SK-N-SH (cell line): Measurements from ENCODE around the gene DEFB124. TPM values are rescaled to one million over a fixed set of nuclear protein-coding genes. Genes with fewer than 3 reads are reported as not detected.
"Not testable (repeated sequence)": the region's sequence is repeated elsewhere in the genome, so short reads cannot be mapped to it uniquely, and the experiment has no call there.

ENCODE experiments used
- CTCF ChIA-PET: fragments of 300-600, 350-600 bp; formaldehyde crosslinking; extraction: SDS; loops from one replicate; lab custom pipeline; 2021; lab: Yijun Ruan, JAX
- POLR2A ChIA-PET: fragments of 350-600 bp; sonication (Branson Sonifier 250); formaldehyde crosslinking; extraction: SDS; loops from one replicate; lab custom pipeline; 2020; ENCODE audit warnings: antibody characterized with exemption, inconsistent platforms; lab: Yijun Ruan, JAX
- DNase-seq: peaks from one replicate; pipeline ENCODE4 v3.0.0; 2012
- H2AFZ ChIP-seq: fragments of 200-600 bp; sonication (generic); 2 replicates; pipeline ENCODE4 v1.8.1; 2016; ENCODE audit warnings: antibody characterized with exemption, mild to moderate bottlenecking, low read depth
- H3F3A ChIP-seq: fragments of 200-600 bp; sonication (generic); replicated peaks from 2 replicates; pipeline ENCODE3; 2016; ENCODE audit warnings: antibody characterized with exemption, mild to moderate bottlenecking; ENCODE audit not compliant: insufficient read depth
- H3K27ac ChIP-seq, 2 experiments: fragments of 200-500 bp in 1 of 2; fragments of 200-600 bp in 1 of 2; sonication (Bioruptor generic) in 1 of 2; sonication (generic), shearing (Covaris generic) in 1 of 2; 2 replicates each; pipeline versions ENCODE4 v1.5.1 to v1.6.1; 2014 to 2016; ENCODE audit warnings: low read depth in 2 of 2, inconsistent platforms in 1 of 2, low read length in 1 of 2, mild to moderate bottlenecking in 1 of 2, mixed read lengths in 1 of 2
- H3K27me3 ChIP-seq: fragments of 200-600 bp; sonication (generic), shearing (Covaris generic); 2 replicates; pipeline ENCODE4 v1.6.1; 2016; ENCODE audit warnings: mixed run types; ENCODE audit not compliant: insufficient read depth
- H3K36me3 ChIP-seq, 2 experiments: fragments of 200-500 bp in 1 of 2; fragments of 200-600 bp in 1 of 2; sonication (Bioruptor generic) in 1 of 2; sonication (generic) in 1 of 2; replicated peaks in 1 of 2; 2 replicates each; pipeline versions ENCODE3 to v1.5.1; 2014 to 2016; ENCODE audit warnings: low read length in 1 of 2, mild to moderate bottlenecking in 1 of 2; ENCODE audit not compliant: insufficient read depth in 2 of 2, control insufficient read depth in 1 of 2
- H3K4me1 ChIP-seq, 2 experiments: fragments of 200-500 bp in 1 of 2; fragments of 200-600 bp in 1 of 2; sonication (Bioruptor generic) in 1 of 2; sonication (generic), shearing (Covaris generic) in 1 of 2; 2 replicates each; pipeline versions ENCODE4 v1.5.1 to v1.6.1; 2014 to 2016; ENCODE audit warnings: low read depth in 1 of 2, low read length in 1 of 2, mixed run types in 1 of 2; ENCODE audit not compliant: insufficient read depth in 2 of 2, control insufficient read depth in 1 of 2
- H3K4me2 ChIP-seq: fragments of 200-600 bp; sonication (generic), shearing (Covaris generic); 2 replicates; pipeline ENCODE4 v1.6.1; 2017; ENCODE audit warnings: mixed run types
- H3K4me3 ChIP-seq, 2 experiments: fragments of 200-500 bp in 1 of 2; fragments of 200-600 bp in 1 of 2; sonication (Bioruptor generic) in 1 of 2; sonication (generic), shearing (Covaris generic) in 1 of 2; 2 replicates each; pipeline versions ENCODE4 v1.5.1 to v1.8.1; 2014 to 2016; ENCODE audit warnings: low read depth in 2 of 2, inconsistent platforms in 1 of 2, low read length in 1 of 2, mild to moderate bottlenecking in 1 of 2, mixed read lengths in 1 of 2, moderate library complexity in 1 of 2
- H3K79me2 ChIP-seq: fragments of 200-600 bp; sonication (generic); 2 replicates; pipeline ENCODE4 v1.8.1; 2017; ENCODE audit warnings: mild to moderate bottlenecking; ENCODE audit not compliant: insufficient read depth
- H3K9ac ChIP-seq: fragments of 200-600 bp; sonication (generic); 2 replicates; pipeline ENCODE4 v1.6.1; 2017; ENCODE audit warnings: mixed run types
- H3K9me2 ChIP-seq: fragments of 200-600 bp; sonication (generic); 2 replicates; pipeline ENCODE4 v1.6.1; 2017; ENCODE audit warnings: mixed run types
- H3K9me3 ChIP-seq: fragments of 200-600 bp; sonication (generic); 2 replicates; pipeline ENCODE4 v1.6.1; 2017; ENCODE audit warnings: mixed run types, mild to moderate bottlenecking, moderate library complexity
- H4K20me1 ChIP-seq: fragments of 200-600 bp; sonication (generic); 2 replicates; pipeline ENCODE4 v1.6.1; 2017; ENCODE audit warnings: mild to moderate bottlenecking, mixed run types; ENCODE audit not compliant: insufficient read depth
- IRF3 ChIP-seq: fragments of 150-350 bp; IDR thresholded peaks from 2 replicates; pipeline ENCODE4 v1.6.1; 2016; ENCODE audit warnings: mild to moderate bottlenecking, low read depth, low read length
- PBX3 ChIP-seq: IDR thresholded peaks from 2 replicates; pipeline ENCODE4; 2012
- RAD21 ChIP-seq: IDR thresholded peaks from 2 replicates; pipeline ENCODE4 v1.6.1; 2012; ENCODE audit warnings: mild to moderate bottlenecking, low read length
- RFX5 ChIP-seq: IDR thresholded peaks from 2 replicates; pipeline ENCODE4 v1.6.1; 2012; ENCODE audit warnings: mild to moderate bottlenecking, improper control_type of control experiment, low read length
- RXRA ChIP-seq: IDR thresholded peaks from 2 replicates; pipeline ENCODE4 v1.4.0; 2012; ENCODE audit warnings: low read depth, mild to moderate bottlenecking, borderline replicate concordance
- YY1 ChIP-seq: IDR thresholded peaks from 2 replicates; pipeline ENCODE4 v1.4.0; 2012; ENCODE audit warnings: low read depth, mild to moderate bottlenecking
- WGBS: methylation state at CpG from one replicate; pipeline ENCODE4 v1.1.6; 2017; ENCODE audit warnings: low lambda C conversion rate; 5-methylcytosine and 5-hydroxymethylcytosine counted together
- polyA plus RNA-seq, 3 experiments: library from polyadenylated mRNA; depleted of rRNA; stranded (reverse); fragments of >200 nt; gene quantifications; 2 replicates each; pipeline ENCODE4 v1.2.3, GENCODE V29; 2012
- TF ChIP-seq, protein P1 (sequence below): fragments of 150-350 bp; IDR thresholded peaks from 2 replicates; pipeline ENCODE4 v1.6.1; 2017; ENCODE audit warnings: antibody characterized with exemption, low read length, low read depth, borderline replicate concordance

Gene DEFB124
- polyA plus RNA-seq, 1 of the 3 experiments (the other 2 are of a cell fraction): 0.26 TPM

DNA sequence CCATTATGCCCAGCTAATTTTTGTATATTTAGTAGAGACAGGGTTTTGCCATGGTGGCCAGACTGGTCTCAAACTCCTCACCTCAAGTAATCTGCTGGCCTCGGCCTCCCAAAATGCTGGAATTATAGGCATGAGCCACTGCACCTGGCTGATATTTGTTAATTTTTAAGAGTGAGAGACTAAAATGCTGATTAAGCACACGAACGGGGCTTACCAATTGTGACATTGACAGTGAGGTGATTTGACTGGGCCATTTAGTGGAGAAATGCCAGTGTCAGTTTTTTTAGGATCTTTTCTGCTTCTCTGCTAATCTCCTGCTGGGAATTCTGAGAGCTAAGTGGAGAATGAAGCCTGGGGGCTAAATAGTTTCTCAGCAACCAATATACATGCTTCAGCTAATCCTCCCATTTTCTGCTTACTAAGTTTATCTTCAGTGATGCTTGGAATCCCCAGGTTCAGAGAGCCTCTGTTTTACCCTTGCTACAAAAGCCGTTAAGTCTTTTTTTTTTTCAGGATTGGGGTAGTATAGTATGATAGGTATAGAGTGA lies 44.3 kb downstream of the DEFB124 start:
- H3K9me3 ChIP-seq: no peaks in the 10 kb centered on the region
- H3K27ac ChIP-seq: no peak overlapping the region
- no peak overlapping the region for H3K4me3 ChIP-seq
- no peak for TF ChIP-seq PBX3
- no peak for TF ChIP-seq RFX5
- no peak for TF ChIP-seq YY1
- no peak for TF ChIP-seq RXRA
- no peak for TF ChIP-seq RAD21
- TF ChIP-seq IRF3: no peak
- TF ChIP-seq, protein P1, sequence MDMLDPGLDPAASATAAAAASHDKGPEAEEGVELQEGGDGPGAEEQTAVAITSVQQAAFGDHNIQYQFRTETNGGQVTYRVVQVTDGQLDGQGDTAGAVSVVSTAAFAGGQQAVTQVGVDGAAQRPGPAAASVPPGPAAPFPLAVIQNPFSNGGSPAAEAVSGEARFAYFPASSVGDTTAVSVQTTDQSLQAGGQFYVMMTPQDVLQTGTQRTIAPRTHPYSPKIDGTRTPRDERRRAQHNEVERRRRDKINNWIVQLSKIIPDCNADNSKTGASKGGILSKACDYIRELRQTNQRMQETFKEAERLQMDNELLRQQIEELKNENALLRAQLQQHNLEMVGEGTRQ: no peak
- no peaks in the 10 kb centered on the region for H3F3A ChIP-seq
- WGBS: 5% methylated on average over 4 of the region's 4 CpGs
- no peaks in the 10 kb centered on the region for H3K36me3 ChIP-seq
- no peaks in the 10 kb centered on the region for H3K4me1 ChIP-seq
- no peaks in the 10 kb centered on the region for H3K79me2 ChIP-seq
- no peak overlapping the region for H3K4me2 ChIP-seq
- H4K20me1 ChIP-seq: no peaks in the 10 kb centered on the region
- POLR2A ChIA-PET: no interaction called here
- CTCF ChIA-PET: interaction anchor here (0.9 kb wide), 1 partner anchor 10 kb away, joined by 3 read pairs; no protein-coding TSS in a partner anchor
- H3K27me3 ChIP-seq: peaks cover 24% of the 10 kb centered on the region
- no peak for DNase-seq
- no peak overlapping the region for H3K9ac ChIP-seq
- no peaks in the 10 kb centered on the region for H3K9me2 ChIP-seq
- H2AFZ ChIP-seq: no peak overlapping the region

GRCh38 chr20:31427576-31427975 lies 47.4 kb downstream of the DEFB124 start:
- POLR2A ChIA-PET, H2AFZ ChIP-seq, H3K27ac ChIP-seq, H3K27me3 ChIP-seq, H3F3A ChIP-seq, H3K9ac ChIP-seq, H3K4me1 ChIP-seq, H3K79me2 ChIP-seq, DNase-seq, H3K9me3 ChIP-seq, CTCF ChIA-PET, H3K4me3 ChIP-seq, H4K20me1 ChIP-seq, H3K4me2 ChIP-seq, H3K36me3 ChIP-seq, H3K9me2 ChIP-seq: not testable (repeated sequence)
- WGBS: 20% methylated on average over 6 of the region's 31 CpGs

DNA sequence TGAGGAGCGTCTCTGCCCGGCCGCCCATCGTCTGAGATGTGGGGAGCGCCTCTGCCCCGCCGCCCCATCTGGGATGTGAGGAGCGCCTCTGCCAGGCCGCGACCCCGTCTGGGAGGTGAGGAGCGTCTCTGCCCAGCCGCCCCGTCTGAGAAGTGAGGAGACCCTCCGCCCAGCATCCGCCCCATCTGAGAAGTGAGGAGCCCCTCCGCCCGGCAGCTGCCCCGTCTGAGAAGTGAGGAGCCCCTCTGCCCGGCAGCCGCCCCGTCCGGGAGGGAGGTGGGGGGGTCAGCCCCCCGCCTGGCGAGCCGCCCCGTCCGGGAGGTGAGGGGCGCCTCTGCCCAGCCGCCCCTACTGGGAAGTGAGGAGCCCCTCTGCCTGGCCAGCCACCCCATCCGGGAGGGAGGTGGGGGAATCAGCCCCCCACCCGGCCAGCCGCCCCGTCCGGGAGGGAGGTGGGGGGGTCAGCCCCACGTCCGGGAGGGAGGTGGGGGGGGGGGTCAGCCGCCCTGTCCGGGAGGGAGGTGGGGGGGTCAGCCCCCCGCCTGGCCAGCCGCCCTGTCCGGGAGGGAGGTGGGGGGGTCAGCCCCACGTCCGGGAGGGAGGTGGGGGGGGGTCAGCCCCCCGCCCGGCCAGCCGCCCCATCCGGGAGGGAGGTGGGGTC lies 47.9 kb downstream of the DEFB124 start:
- H3F3A ChIP-seq, H3K4me2 ChIP-seq, H3K79me2 ChIP-seq, H3K9me3 ChIP-seq, H3K4me3 ChIP-seq, H3K9me2 ChIP-seq, DNase-seq, H2AFZ ChIP-seq, H3K27me3 ChIP-seq, H4K20me1 ChIP-seq, POLR2A ChIA-PET, H3K36me3 ChIP-seq, H3K9ac ChIP-seq, H3K4me1 ChIP-seq, CTCF ChIA-PET, H3K27ac ChIP-seq: not testable (repeated sequence)
- WGBS: 88% methylated on average over 3 of the region's 48 CpGs
